ENCODE results near the gene PKD1L1. TPM values are rescaled to one million over a fixed set of nuclear protein-coding genes. Genes with fewer than 3 reads are reported as not detected.

The PKD1L1 gene
- total and polyA plus RNA-seq, 4 experiments from 2014 or later = 0.55 to 0.73 TPM; not detected in 2

DNA sequence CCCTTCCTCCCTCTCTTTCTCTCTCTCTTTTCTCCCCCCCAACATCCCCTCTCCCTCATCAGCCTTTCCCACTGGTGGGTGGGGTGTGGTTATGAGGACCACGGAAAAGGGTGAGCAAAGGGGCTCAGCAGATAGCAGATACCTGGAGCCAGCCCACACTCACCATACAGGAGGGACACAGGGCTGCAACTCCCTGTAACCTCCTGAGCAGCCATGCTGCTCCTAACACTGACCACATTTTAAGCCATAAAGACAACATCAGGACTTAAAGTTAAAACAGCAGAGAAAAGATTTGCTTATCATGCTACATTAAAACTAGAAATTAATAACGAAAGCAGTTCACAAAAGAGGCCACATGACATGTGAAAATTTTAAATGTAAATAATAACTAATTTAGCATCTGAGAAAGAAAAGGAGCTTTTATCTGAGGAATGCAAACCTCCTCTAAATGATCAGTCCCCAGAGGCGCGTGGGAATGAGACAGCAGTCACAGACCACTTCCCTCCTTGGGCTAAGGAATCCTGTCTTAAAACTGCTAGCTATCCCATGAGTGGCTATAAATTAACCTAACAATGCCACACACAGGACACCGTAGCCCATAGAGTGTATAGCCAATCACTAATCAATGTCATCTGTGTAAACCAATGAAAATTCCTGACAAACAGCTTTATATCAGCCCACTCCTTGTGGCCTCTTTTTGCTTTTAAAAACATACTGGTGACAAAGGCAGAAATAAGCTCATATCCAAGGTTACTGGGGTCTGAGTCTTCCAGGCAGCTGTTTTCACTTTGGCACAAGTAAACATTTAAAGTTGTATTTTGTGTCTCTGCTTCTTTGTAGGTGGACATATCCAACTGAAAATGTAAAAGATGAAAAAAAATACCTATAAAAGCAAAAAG lies 33.3 kb downstream of the PKD1L1 start:
- H3K9me3 Mint-ChIP-seq = no peaks in the 10 kb centered on the region
- ChIA-PET POLR2A (ENCODE audit: partially characterized antibody) (no interaction called here), CTCF (ENCODE audit: partially characterized antibody) (interaction anchor here (0.9 kb wide), 1 partner anchor 30 kb away, joined by 3 read pairs; no protein-coding TSS in a partner anchor)
- Histone ChIP-seq H3K9me3 (ENCODE audit: control insufficient read depth in 1 of 2, low read length in 2 of 2) (no peaks in the 10 kb centered on the region), H3K4me1 (ENCODE audit: insufficient read depth, low read length) (no peaks in the 10 kb centered on the region), H3K27ac (ENCODE audit: low read depth, low read length) (no peak overlapping the region), H3K4me3 (ENCODE audit: low read length in 2 of 2) (no peak overlapping the region), H3K27me3 (ENCODE audit: insufficient read depth, low read length) (no peaks in the 10 kb centered on the region), H3K36me3 (ENCODE audit: insufficient read depth, low read length) (no peaks in the 10 kb centered on the region)
- intact Hi-C loops (cut with micrococcal nuclease) = no loop called here
- DNase-seq = no peak
- H3K27me3 Mint-ChIP-seq = peaks cover 0 to 1% of the 10 kb centered on the region in 2 donors
- no peaks in the 10 kb centered on the region for H3K4me1 Mint-ChIP-seq
- H3K4me3 Mint-ChIP-seq = no peak overlapping the region
- no peak overlapping the region for H3K27ac Mint-ChIP-seq
- no peaks in the 10 kb centered on the region for H3K36me3 Mint-ChIP-seq

GRCh38 chr7:47912332-47912731 lies 35.9 kb downstream of the PKD1L1 start:
- Mint-ChIP-seq H3K4me1 (no peaks in the 10 kb centered on the region), H3K4me3 (no peak overlapping the region), H3K36me3 (no peaks in the 10 kb centered on the region), H3K27ac (no peak overlapping the region), H3K9me3 (no peaks in the 10 kb centered on the region), H3K27me3 (peaks cover 0 to 1% of the 10 kb centered on the region in 2 donors)
- POLR2A ChIA-PET (ENCODE audit: partially characterized antibody) = no interaction called here
- intact Hi-C loops (cut with micrococcal nuclease) = no loop called here
- Histone ChIP-seq H3K36me3 (ENCODE audit: insufficient read depth, low read length) (no peaks in the 10 kb centered on the region), H3K4me3 (ENCODE audit: low read length in 2 of 2) (no peak overlapping the region), H3K4me1 (ENCODE audit: insufficient read depth, low read length) (no peaks in the 10 kb centered on the region), H3K9me3 (ENCODE audit: control insufficient read depth in 1 of 2, low read length in 2 of 2) (no peaks in the 10 kb centered on the region), H3K27me3 (ENCODE audit: insufficient read depth, low read length) (no peaks in the 10 kb centered on the region), H3K27ac (ENCODE audit: low read depth, low read length) (no peak overlapping the region)
- DNase-seq = no peak
- CTCF ChIA-PET (ENCODE audit: partially characterized antibody) = interaction anchor here (0.7 kb wide), 1 partner anchor 659 kb away, joined by 6 read pairs; no protein-coding TSS in a partner anchor

GRCh38 chr7:47908720-47909119 lies 39.5 kb downstream of the PKD1L1 start:
- H3K27me3 Mint-ChIP-seq = peaks cover 0 to 1% of the 10 kb centered on the region in 2 donors
- Histone ChIP-seq H3K27ac (ENCODE audit: low read depth, low read length) (no peak overlapping the region), H3K36me3 (ENCODE audit: insufficient read depth, low read length) (no peaks in the 10 kb centered on the region), H3K4me3 (ENCODE audit: low read length in 2 of 2) (no peak overlapping the region), H3K27me3 (ENCODE audit: insufficient read depth, low read length) (no peaks in the 10 kb centered on the region), H3K9me3 (ENCODE audit: control insufficient read depth in 1 of 2, low read length in 2 of 2) (no peaks in the 10 kb centered on the region), H3K4me1 (ENCODE audit: insufficient read depth, low read length) (no peaks in the 10 kb centered on the region)
- H3K36me3 Mint-ChIP-seq = no peaks in the 10 kb centered on the region
- CTCF ChIA-PET (ENCODE audit: partially characterized antibody) = no interaction called here
- no peak overlapping the region for H3K4me3 Mint-ChIP-seq
- no peak overlapping the region for H3K27ac Mint-ChIP-seq
- H3K4me1 Mint-ChIP-seq = no peaks in the 10 kb centered on the region
- DNase-seq = no peak
- intact Hi-C loops (cut with micrococcal nuclease) = no loop called here
- POLR2A ChIA-PET (ENCODE audit: partially characterized antibody) = no interaction called here
- H3K9me3 Mint-ChIP-seq = no peaks in the 10 kb centered on the region

DNA sequence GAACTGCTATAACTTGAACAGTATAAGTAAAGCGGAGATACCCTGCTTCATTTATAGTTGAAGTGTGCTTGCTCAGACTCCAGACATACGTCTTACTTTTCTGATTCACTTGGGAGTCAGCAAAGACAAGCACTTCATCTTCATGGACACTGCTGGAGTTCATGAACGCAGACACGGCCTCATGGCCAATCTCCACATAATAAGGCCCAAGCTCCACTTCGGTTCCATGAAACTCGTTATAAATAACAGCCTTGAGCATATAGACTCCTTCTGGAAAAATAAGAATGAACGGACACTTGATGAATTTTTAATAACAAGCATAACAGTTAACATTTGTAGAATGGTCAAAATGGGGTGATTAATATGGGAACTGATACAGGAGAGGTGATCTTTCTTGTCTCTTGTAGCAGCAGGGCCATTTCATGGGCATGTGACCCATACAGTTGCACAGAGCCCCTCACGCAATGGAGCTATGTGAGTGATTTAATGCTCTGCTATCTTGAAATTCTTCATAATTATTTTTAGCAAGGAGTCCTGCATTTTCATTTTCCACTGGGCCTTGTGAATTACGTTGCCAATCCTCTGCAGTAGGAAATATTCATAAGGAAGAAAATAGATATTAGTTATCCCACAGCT lies 40.2 kb downstream of the PKD1L1 start:
- Mint-ChIP-seq H3K27ac (no peak overlapping the region), H3K4me3 (no peak overlapping the region), H3K9me3 (no peaks in the 10 kb centered on the region), H3K36me3 (no peaks in the 10 kb centered on the region), H3K4me1 (no peaks in the 10 kb centered on the region), H3K27me3 (peaks cover 0 to 1% of the 10 kb centered on the region in 2 donors)
- no peaks in the 10 kb centered on the region for H3K4me1 ChIP-seq (ENCODE audit: insufficient read depth, low read length)
- no peak overlapping the region for H3K27ac ChIP-seq (ENCODE audit: low read depth, low read length)
- H3K36me3 ChIP-seq (ENCODE audit: insufficient read depth, low read length) = no peaks in the 10 kb centered on the region
- no peaks in the 10 kb centered on the region for H3K27me3 ChIP-seq (ENCODE audit: insufficient read depth, low read length)
- no peak for DNase-seq
- POLR2A ChIA-PET (ENCODE audit: partially characterized antibody) = no interaction called here
- no peaks in the 10 kb centered on the region for H3K9me3 ChIP-seq (ENCODE audit: control insufficient read depth in 1 of 2, low read length in 2 of 2)
- intact Hi-C loops (cut with micrococcal nuclease) = no loop called here
- H3K4me3 ChIP-seq (ENCODE audit: low read length in 2 of 2) = no peak overlapping the region
- CTCF ChIA-PET (ENCODE audit: partially characterized antibody) = no interaction called here

DNA sequence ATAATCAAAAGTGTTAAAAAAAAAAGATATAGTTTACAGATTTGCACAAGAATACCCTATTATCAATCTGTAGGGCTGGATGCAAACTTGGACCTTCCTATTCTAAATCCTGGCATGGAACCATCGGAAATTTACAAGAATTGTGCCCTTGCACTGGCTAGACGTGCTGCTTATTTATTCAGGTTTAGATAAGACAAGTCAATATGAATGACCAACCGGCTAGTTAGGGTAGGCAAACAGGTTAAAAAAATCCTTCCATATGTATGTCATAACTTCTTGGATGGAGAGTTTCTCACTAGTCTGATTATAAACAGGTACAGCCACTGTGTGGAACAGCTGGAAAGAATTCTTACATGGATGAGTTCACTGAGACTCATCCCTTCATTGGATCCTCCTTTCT lies 41.4 kb downstream of the PKD1L1 start:
- DNase-seq = no peak
- H3K9me3 ChIP-seq (ENCODE audit: control insufficient read depth in 1 of 2, low read length in 2 of 2) = no peaks in the 10 kb centered on the region
- H3K4me3 ChIP-seq (ENCODE audit: low read length in 2 of 2) = no peak overlapping the region
- Mint-ChIP-seq H3K27ac (no peak overlapping the region), H3K36me3 (no peaks in the 10 kb centered on the region), H3K9me3 (no peaks in the 10 kb centered on the region), H3K27me3 (peaks cover 0 to 1% of the 10 kb centered on the region in 2 donors), H3K4me1 (no peaks in the 10 kb centered on the region), H3K4me3 (no peak overlapping the region)
- no peaks in the 10 kb centered on the region for H3K4me1 ChIP-seq (ENCODE audit: insufficient read depth, low read length)
- H3K27me3 ChIP-seq (ENCODE audit: insufficient read depth, low read length) = no peaks in the 10 kb centered on the region
- no peak overlapping the region for H3K27ac ChIP-seq (ENCODE audit: low read depth, low read length)
- no peaks in the 10 kb centered on the region for H3K36me3 ChIP-seq (ENCODE audit: insufficient read depth, low read length)
- ChIA-PET POLR2A (ENCODE audit: partially characterized antibody) (no interaction called here), CTCF (ENCODE audit: partially characterized antibody) (no interaction called here)
- intact Hi-C loops (cut with micrococcal nuclease) = no loop called here

GRCh38 chr7:47905076-47905920 lies 43.0 kb downstream of the PKD1L1 start:
- Mint-ChIP-seq H3K36me3 (no peaks in the 10 kb centered on the region), H3K27me3 (no peaks in the 10 kb centered on the region), H3K9me3 (no peaks in the 10 kb centered on the region), H3K4me3 (no peak overlapping the region), H3K27ac (no peak overlapping the region), H3K4me1 (no peaks in the 10 kb centered on the region)
- intact Hi-C loops (cut with micrococcal nuclease) = no loop called here
- Histone ChIP-seq H3K36me3 (ENCODE audit: insufficient read depth, low read length) (no peaks in the 10 kb centered on the region), H3K4me3 (ENCODE audit: low read length in 2 of 2) (no peak overlapping the region), H3K27me3 (ENCODE audit: insufficient read depth, low read length) (no peaks in the 10 kb centered on the region), H3K27ac (ENCODE audit: low read depth, low read length) (no peak overlapping the region), H3K4me1 (ENCODE audit: insufficient read depth, low read length) (no peaks in the 10 kb centered on the region), H3K9me3 (ENCODE audit: control insufficient read depth in 1 of 2, low read length in 2 of 2) (no peaks in the 10 kb centered on the region)
- ChIA-PET POLR2A (ENCODE audit: partially characterized antibody) (no interaction called here), CTCF (ENCODE audit: partially characterized antibody) (no interaction called here)
- DNase-seq = no peak

DNA sequence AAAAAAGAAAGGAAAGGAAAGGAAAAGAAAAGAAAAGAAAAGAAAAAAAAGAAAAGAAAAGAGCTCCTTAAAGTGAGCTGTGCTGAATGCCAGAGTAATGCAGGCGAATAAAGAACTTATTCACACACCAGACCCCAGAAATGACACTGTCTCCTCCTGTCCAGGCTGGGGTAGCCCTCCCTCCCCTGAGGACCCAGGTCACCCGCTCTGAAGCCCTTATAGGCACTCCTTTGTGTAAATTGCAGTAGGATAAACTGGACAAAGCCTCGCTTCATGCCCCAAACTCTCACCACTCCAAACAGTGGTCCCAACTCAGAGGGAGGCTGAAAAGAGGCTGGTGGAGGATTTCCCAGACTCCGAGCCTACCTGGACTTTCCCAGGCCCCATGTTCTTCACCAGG lies 46.3 kb downstream of the PKD1L1 start:
- H3K36me3 Mint-ChIP-seq = no peaks in the 10 kb centered on the region
- H3K4me3 ChIP-seq (ENCODE audit: low read length in 2 of 2) = no peak overlapping the region
- H3K27ac Mint-ChIP-seq = no peak overlapping the region
- POLR2A ChIA-PET (ENCODE audit: partially characterized antibody) = no interaction called here
- no peaks in the 10 kb centered on the region for H3K4me1 Mint-ChIP-seq
- intact Hi-C loops (cut with micrococcal nuclease) = no loop called here
- CTCF ChIA-PET (ENCODE audit: partially characterized antibody) = no interaction called here
- H3K4me3 Mint-ChIP-seq = no peak overlapping the region
- no peaks in the 10 kb centered on the region for H3K9me3 ChIP-seq (ENCODE audit: control insufficient read depth in 1 of 2, low read length in 2 of 2)
- DNase-seq = no peak
- no peak overlapping the region for H3K27ac ChIP-seq (ENCODE audit: low read depth, low read length)
- H3K36me3 ChIP-seq (ENCODE audit: insufficient read depth, low read length) = no peaks in the 10 kb centered on the region
- H3K4me1 ChIP-seq (ENCODE audit: insufficient read depth, low read length) = no peaks in the 10 kb centered on the region
- H3K27me3 Mint-ChIP-seq = no peaks in the 10 kb centered on the region
- no peaks in the 10 kb centered on the region for H3K9me3 Mint-ChIP-seq
- no peaks in the 10 kb centered on the region for H3K27me3 ChIP-seq (ENCODE audit: insufficient read depth, low read length)

All from CD4-positive, alpha-beta memory T cell (primary cell).